ENCODE results near the gene NECAP2. TPM values are rescaled to one million over a fixed set of nuclear protein-coding genes. Genes with fewer than 3 reads are reported as not detected.

Gene NECAP2
- polyA plus RNA-seq, 1 of the 3 experiments (the other 2 are of a cell fraction): 100.0 TPM

DNA sequence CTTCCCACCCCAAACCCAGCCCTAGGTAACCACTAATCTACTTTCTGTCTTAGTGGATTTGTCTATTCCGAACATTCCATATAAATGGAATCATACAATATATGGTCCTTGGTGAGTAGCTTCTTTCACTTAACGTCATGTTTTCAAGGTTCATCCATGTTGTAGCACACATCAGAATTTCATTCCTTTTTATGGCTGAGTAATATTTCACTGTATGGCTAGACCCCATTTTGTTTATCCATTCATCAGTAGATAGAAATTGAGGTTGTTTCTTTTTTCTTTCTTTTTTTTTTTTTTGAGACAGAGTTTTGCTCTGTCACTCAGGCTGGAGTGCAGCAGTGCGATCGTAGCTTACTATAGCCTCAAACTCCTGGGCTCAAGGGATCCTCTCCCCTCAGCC, 6.5 kb upstream of the NECAP2 start:
- CTCF ChIA-PET: no interaction called here
- DNase-seq: no peak
- no peak overlapping the region for H3K27ac ChIP-seq (ENCODE audit: low read depth in 2 of 2, low read length in 1 of 2)
- 93% methylated on average over 4 of the region's 4 CpGs for WGBS (ENCODE audit: low lambda C conversion rate)
- no peaks in the 10 kb centered on the region for H3K27me3 ChIP-seq (ENCODE audit: insufficient read depth)
- POLR2A ChIA-PET: no interaction called here
- TF ChIP-seq USF1 (IDR thresholded peaks at IDR 0.05; ENCODE audit: borderline replicate concordance, low read depth) (no peak), NFIC (IDR thresholded peaks at IDR 0.05; ENCODE audit: borderline replicate concordance) (no peak), JUND (IDR thresholded peaks at IDR 0.05) (no peak), RXRA (IDR thresholded peaks at IDR 0.05; ENCODE audit: borderline replicate concordance, low read depth) (no peak), REST (IDR thresholded peaks at IDR 0.05; ENCODE audit: low read depth, low read length) (no peak), POLR2AphosphoS5 (IDR thresholded peaks at IDR 0.05; ENCODE audit: low read depth, low read length) (no peak), MEF2A (IDR thresholded peaks at IDR 0.05; ENCODE audit: borderline replicate concordance, low read depth) (no peak), TCF12 (IDR thresholded peaks at IDR 0.05) (no peak), YY1 (IDR thresholded peaks at IDR 0.05; ENCODE audit: low read depth) (no peak), SIN3A (IDR thresholded peaks at IDR 0.05; ENCODE audit: borderline replicate concordance, low read depth, low read length) (no peak), RFX5 (IDR thresholded peaks at IDR 0.05; ENCODE audit: low read length) (no peak), RAD21 (IDR thresholded peaks at IDR 0.05; ENCODE audit: low read length) (no peak)
- no peak overlapping the region for H3K4me2 ChIP-seq
- no peak overlapping the region for H3K4me3 ChIP-seq (ENCODE audit: low read depth in 2 of 2, low read length in 1 of 2)
- no peaks in the 10 kb centered on the region for H3K9me2 ChIP-seq
- no peaks in the 10 kb centered on the region for H3K36me3 ChIP-seq (replicated peaks in 1 of 2; ENCODE audit: control insufficient read depth in 1 of 2, insufficient read depth in 2 of 2, low read length in 1 of 2)
- no peaks in the 10 kb centered on the region for H3K79me2 ChIP-seq (ENCODE audit: insufficient read depth)
- H3F3A ChIP-seq (replicated peaks; ENCODE audit: insufficient read depth): peaks cover 4% of the 10 kb centered on the region
- no peak overlapping the region for H2AFZ ChIP-seq (ENCODE audit: low read depth)
- no peaks in the 10 kb centered on the region for H3K4me1 ChIP-seq (ENCODE audit: control insufficient read depth in 1 of 2, insufficient read depth in 2 of 2, low read depth in 1 of 2, low read length in 1 of 2)
- H4K20me1 ChIP-seq (ENCODE audit: insufficient read depth): no peaks in the 10 kb centered on the region
- no peak overlapping the region for H3K9ac ChIP-seq
- no peaks in the 10 kb centered on the region for H3K9me3 ChIP-seq

- H2AFZ ChIP-seq (ENCODE audit: low read depth): no peak overlapping the region
- H3K79me2 ChIP-seq (ENCODE audit: insufficient read depth): no peaks in the 10 kb centered on the region
- POLR2A ChIA-PET: no interaction called here
- H3K4me3 ChIP-seq (ENCODE audit: low read depth in 2 of 2, low read length in 1 of 2): no peak overlapping the region
- no peaks in the 10 kb centered on the region for H3K36me3 ChIP-seq (replicated peaks in 1 of 2; ENCODE audit: control insufficient read depth in 1 of 2, insufficient read depth in 2 of 2, low read length in 1 of 2)
- no peaks in the 10 kb centered on the region for H4K20me1 ChIP-seq (ENCODE audit: insufficient read depth)
- no peaks in the 10 kb centered on the region for H3K9me2 ChIP-seq
- H3K27me3 ChIP-seq (ENCODE audit: insufficient read depth): no peaks in the 10 kb centered on the region
- CTCF ChIA-PET: no interaction called here
- no peaks in the 10 kb centered on the region for H3K9me3 ChIP-seq
- H3K9ac ChIP-seq: no peak overlapping the region
- no peak for DNase-seq
- no peaks in the 10 kb centered on the region for H3K4me1 ChIP-seq (ENCODE audit: control insufficient read depth in 1 of 2, insufficient read depth in 2 of 2, low read depth in 1 of 2, low read length in 1 of 2)
- H3F3A ChIP-seq (replicated peaks; ENCODE audit: insufficient read depth): peaks cover 5% of the 10 kb centered on the region
- H3K4me2 ChIP-seq: no peak overlapping the region
- WGBS (ENCODE audit: low lambda C conversion rate): 54% methylated on average over 2 of the region's 2 CpGs
- no peak overlapping the region for H3K27ac ChIP-seq (ENCODE audit: low read depth in 2 of 2, low read length in 1 of 2)
- no peak for TF ChIP-seq CTCF (IDR thresholded peaks at IDR 0.05)
- TF ChIP-seq MXI1 (IDR thresholded peaks at IDR 0.05; ENCODE audit: low read depth, low read length): no peak
- TF ChIP-seq TEAD4 (IDR thresholded peaks at IDR 0.05; ENCODE audit: borderline replicate concordance, insufficient read depth): no peak
- TF ChIP-seq JUND (IDR thresholded peaks at IDR 0.05): no peak
- no peak for TF ChIP-seq GABPA (IDR thresholded peaks at IDR 0.05; ENCODE audit: low read depth)
- no peak for TF ChIP-seq FOXM1 (IDR thresholded peaks at IDR 0.05; ENCODE audit: low read depth)
- TF ChIP-seq NFIC (IDR thresholded peaks at IDR 0.05; ENCODE audit: borderline replicate concordance): no peak
- no peak for TF ChIP-seq SMC3 (IDR thresholded peaks at IDR 0.05; ENCODE audit: low read depth, low read length)
- TF ChIP-seq, protein P1, sequence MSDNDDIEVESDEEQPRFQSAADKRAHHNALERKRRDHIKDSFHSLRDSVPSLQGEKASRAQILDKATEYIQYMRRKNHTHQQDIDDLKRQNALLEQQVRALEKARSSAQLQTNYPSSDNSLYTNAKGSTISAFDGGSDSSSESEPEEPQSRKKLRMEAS (IDR thresholded peaks at IDR 0.05; ENCODE audit: low read depth): no peak
- TF ChIP-seq REST (IDR thresholded peaks at IDR 0.05; ENCODE audit: low read depth, low read length): no peak
Observed at GRCh38 chr1:16434501-16434900, 6.0 kb upstream of the NECAP2 start.

Measured in SK-N-SH (cell line).